Medulla oblongata (tissue), 1 donor: ENCODE measurements around the gene PDAP1.

Experiments used
- DNase-seq: peaks from one replicate; pipeline ENCODE4 v3.0.0-alpha.2; 2015; ENCODE audit errors: extremely low spot score

Gene PDAP1

DNA sequence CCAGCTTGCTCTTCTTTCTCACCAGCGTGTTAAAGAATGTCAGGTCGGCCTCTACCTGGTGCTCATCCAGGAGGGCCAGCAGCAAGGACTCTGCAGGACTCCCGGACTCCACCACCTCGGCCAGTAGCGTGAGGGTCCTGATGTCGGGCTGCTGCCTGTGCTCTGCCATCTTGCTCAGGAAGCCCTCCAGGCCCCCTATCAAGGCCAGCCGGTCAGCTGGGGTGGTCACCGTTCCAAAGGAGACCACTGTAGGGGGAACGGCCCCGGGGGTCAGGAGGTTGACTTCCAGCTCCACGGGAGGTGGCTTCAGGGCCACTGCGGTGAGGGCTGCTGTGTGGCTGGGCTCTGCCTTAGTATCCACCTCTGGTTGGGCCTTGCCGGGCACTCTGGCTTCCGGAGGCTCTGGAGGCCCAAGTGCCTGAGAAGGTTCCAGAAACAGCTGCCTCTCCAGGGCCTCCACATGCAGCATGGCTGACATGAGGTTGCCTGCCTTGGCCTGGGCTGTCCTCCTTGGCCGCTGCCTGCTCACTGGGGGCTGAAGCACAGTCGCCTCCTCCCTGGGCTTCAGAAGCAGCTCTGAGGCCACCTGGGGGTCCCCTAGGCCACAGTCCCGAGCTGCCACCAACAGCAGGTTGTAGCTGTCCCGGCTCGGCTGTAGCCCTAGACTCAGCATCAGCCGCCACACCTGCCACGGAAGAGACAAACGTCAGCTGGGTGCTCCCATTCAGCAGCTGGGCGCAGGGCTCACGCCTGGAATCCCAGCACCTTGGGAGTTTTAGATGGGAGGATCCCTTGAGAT, 16.7 kb upstream of the PDAP1 start:
- DNase-seq: no peak

DNA sequence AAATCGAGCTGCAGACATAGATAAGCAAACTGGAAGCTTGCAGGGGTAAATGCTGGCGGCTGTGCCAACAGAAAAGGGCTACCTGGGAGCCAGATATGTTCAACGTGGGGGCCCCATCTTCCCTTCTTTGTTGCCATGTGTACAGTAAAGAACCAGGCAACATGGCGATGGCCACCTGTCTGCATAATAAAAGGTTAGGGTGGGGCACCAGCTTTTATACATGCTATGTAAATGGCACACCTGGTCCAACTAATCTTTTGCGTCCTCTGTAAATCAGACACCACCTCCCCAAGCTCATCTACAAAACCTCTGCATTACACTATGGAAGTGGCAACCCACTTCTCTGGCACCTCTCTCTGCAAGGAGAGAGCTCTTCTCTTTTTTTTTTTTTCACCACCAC, 14.2 kb upstream of the PDAP1 start:
- DNase-seq: no peak

GRCh38 chr7:99422186-99422585, 13.8 kb upstream of the PDAP1 start:
- no peak for DNase-seq

- no peak for DNase-seq
Observed at GRCh38 chr7:99420986-99421385, 12.6 kb upstream of the PDAP1 start.

- no peak for DNase-seq
Observed at GRCh38 chr7:99420213-99420612, 11.8 kb upstream of the PDAP1 start.

- DNase-seq: no peak
Observed at GRCh38 chr7:99419323-99420021, 11.1 kb upstream of the PDAP1 start.

GRCh38 chr7:99418260-99418659, 9.9 kb upstream of the PDAP1 start:
- DNase-seq: no peak

DNA sequence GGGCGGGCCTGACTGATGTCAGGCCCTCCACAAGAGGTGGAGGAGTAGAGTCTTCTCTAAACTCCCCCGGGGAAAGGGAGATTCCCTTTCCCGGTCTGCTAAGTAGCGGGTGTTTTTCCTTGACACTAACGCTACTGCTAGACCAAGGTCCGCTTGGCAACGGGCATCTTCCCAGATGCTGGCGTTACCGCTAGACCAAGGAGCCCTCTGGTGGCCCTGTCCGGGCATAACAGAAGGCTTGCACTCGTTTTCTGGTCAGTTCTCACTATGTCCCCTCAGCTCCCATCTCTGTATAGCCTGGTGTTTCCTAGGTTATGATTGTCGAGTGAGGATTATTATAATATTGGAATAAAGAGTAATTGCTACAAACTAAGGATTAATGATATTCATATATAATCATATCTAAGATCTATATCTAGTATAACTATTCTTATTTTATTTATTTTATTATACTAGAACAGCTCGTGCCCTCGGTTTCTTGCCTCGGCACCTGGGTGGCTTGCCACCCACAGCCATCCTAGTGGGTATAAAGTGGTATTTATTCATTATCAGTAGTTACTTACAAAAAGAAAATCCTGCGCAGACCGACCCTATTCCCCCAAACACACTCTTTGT, 7.2 kb upstream of the PDAP1 start:
- peak; percentile 35 for DNase-seq

- no peak for DNase-seq
Observed at GRCh38 chr7:99410635-99411034, 2.2 kb upstream of the PDAP1 start.

GRCh38 chr7:99409806-99410205, 1.4 kb upstream of the PDAP1 start:
- DNase-seq: no peak

DNA sequence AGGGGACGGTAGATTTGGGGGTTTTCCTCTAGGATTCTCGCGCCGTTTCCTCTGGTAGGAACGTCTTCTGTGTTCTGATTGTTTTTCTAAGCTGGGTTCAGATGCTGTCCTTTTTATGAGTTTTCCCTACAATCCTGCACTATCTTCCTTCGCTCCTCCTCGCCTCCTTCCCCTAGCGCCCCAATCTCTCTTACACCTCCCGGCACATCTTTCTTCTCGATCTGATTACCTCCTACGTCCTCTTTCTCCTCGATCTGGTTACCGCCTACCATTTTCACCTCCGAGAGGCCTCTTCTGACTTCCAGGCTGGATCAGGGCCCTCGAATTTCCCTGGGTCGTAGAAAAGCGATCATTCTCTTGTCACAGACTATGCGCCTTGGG, 785 bp upstream of the PDAP1 start:
- DNase-seq: peak; percentile 17

DNA sequence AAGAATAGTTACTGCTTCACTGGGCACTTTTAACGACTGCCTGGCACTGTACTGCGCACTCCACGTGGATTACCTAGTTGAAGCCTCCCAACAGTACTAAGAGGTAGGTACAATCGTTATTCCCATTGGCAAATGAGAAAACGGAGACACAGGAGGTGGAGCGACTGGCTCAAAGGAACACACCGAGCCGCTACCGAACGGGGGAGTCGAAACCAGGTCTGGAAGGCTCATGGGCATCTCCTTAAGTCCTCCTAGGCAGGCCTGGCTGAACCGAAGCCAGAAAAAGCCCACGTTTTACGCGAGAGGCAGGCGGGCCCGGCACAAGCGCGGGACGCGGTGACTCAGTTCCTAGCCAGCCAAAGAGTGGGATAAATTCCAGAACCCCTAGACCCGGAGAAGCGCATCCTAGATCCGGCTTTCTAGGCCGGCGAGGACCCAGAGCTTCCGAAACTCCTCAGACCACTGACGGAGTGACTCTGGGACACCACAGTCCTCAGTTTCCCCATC, 472 bp downstream of the PDAP1 start:
- no peak for DNase-seq

GRCh38 chr7:99406557-99406956, 1.8 kb downstream of the PDAP1 start:
- no peak for DNase-seq

DNA sequence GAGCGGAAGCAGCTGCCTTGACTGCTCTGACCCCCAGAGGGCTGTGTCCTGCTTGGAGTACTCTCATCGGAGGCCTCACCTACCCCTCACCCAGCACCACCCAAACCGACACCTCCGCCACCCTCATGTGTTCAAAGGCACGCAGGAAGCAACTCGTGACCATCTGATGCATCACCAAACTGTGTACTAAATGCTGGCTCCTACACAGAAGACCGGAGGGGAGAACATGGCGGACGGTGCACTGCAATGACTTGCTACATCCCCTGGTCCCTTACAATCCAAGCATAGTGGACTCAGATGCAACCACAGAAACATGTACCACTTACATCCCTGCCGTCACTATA, 3.4 kb downstream of the PDAP1 start:
- DNase-seq: no peak

DNA sequence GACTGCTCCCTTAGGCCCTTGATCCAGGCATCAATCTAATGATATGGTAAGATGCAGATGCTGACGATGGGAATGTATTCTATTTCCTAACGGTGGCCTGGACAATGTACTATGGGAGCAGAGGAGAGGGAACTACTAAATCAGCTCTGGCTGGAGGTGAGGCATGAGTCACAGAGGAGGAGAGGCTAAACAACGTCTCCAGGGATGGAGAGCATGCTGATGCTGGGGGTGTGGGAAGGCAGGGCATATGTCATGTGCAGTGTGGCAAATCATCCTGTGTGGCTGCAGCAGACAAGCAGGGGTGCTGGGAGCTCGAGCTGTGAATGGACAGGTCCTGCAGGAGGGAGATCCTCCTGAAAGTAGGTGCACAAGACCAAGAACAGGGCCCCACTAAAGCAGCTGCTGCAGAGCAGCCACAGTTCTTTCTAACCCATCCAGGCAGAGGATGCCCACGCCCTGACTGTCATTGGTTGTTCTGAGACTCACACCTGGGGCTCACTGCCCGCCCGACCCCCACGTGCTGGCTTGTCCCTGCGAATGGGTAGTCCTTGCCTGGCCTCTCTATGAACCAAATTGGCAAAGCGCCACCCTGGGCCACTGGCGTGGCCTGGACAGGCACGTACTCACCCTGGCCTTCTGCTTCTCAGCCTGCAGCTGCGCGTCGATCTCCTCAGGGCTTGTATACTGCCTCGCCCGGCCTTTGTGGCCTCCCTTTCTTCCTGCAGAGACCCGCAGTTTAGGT, 4.0 kb downstream of the PDAP1 start:
- no peak for DNase-seq

DNA sequence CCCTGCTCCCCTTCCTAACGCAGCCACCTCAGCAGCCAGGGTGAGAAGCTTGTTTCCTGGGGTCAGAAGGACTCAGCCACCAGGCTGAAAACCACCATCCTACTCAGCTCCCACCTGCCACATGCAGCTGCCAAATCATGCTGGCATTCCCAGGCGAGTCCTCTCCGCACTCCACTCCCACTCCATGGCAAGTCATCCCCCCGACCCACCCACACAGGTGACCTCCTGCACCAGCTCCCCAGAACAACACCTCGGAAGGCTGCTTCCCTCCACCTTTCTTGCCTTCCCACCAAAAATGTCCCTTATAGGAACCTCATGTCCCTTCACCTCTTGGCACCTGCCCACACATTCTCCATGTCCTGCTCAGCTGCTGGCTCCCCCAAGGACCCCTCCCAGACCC, 4.6 kb downstream of the PDAP1 start:
- no peak for DNase-seq

- DNase-seq: no peak
Observed at GRCh38 chr7:99402854-99403253, 5.5 kb downstream of the PDAP1 start.

- DNase-seq: no peak
Observed at GRCh38 chr7:99399597-99399996, 8.8 kb downstream of the PDAP1 start.

GRCh38 chr7:99398891-99399445, 9.4 kb downstream of the PDAP1 start:
- DNase-seq: no peak

DNA sequence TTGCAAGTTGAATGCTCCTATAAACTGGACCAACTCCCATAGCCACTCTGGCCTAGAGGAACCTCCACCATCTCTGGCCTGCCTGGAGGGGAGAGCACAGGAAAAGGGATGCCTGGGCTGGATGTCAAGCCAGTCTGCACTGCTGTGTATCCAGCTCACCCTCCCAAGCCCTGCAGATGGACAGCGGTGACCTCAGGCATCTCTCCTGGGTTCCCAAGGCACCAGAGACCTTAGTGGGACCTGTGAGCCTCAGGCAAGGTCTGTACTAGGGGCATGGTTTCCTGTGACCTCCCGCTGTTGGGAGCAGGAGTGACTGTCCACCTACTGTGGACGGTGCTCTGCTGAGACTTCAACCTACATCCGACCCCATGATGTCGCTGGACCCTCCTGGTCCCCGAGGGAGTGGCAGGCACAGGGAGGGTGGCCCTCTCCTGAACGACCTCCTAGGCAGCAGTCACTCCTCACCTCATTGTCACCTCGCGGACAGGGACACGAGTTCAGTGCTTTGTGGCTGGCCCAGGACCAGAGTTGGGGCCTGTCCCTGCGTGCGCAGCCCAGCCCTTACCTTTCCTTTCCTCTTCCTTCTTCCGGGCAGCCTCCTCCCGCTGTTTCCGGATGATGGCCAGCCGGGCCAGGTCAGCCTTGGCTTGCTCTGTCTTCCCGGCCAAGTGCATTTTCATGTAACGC, 11.0 kb downstream of the PDAP1 start:
- DNase-seq: no peak
